Urothelium cell line (cell line): ENCODE measurements around the gene FLT1.

Experiments used
- DNase-seq: peaks from one replicate; pipeline ENCODE4 v3.0.0; 2011; ENCODE audit warnings: low spot score, mixed read lengths
- FAIRE-seq: peaks from 2 replicates; lab custom pipeline; 2011; peaks lifted over from hg19 to GRCh38; lab: Jason Lieb, UNC

The FLT1 gene

GRCh38 chr13:28528388-28528787 lies 33.5 kb upstream of the FLT1 start:
- DNase-seq (no peak), FAIRE-seq (no peak)

- FAIRE-seq: no peak
- no peak for DNase-seq
These were observed 32.7 kb upstream of the FLT1 start for GRCh38 chr13:28527629-28528028.

DNA sequence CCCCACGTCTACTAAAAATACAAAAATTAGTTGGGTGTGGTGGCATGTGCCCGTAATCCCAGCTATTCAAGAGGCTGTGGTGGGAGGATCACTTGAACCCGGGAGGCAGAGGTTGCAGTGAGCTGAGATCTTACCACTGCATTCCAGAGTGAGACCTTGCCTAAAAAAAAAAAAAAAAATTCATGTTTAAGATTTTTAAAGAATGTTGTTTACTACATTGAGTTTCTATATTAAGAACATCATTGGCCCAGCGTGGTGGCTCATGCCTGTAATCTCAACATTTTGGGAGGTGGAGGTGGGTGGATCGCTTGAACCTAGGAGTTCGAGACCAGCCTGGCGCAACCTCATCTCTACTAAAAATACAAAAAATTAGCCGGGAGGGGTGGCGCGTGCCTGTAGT lies 31.9 kb upstream of the FLT1 start:
- DNase-seq: no peak
- no peak for FAIRE-seq

GRCh38 chr13:28522871-28523270 lies 27.9 kb upstream of the FLT1 start:
- FAIRE-seq: no peak
- DNase-seq: no peak

GRCh38 chr13:28513745-28514144 lies 18.8 kb upstream of the FLT1 start:
- no peak for FAIRE-seq

DNA sequence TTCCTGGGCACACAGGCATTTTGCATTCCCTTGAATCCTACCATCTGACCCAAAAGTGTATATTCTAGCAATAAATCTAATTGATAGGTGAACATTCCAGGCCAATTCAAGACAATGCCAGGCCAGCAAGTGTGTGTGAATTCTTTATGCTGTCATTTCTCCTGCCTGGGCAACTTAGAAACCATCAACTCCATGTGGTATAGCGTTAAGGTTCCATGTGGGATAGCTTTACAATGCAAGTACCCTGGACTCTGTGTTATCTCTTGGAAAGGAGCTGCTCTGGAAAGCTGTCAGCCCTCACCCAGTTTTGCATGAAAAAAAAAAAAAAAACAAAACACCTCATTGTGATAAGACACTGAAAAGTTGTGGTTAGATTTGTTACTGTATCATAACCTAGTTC lies 15.6 kb upstream of the FLT1 start:
- FAIRE-seq (no peak), DNase-seq (no peak)

More at GRCh38 chr13:28513745-28514144, 18.8 kb upstream of the FLT1 start:
- DNase-seq: no peak

GRCh38 chr13:28510066-28510465 lies 15.1 kb upstream of the FLT1 start:
- no peak for FAIRE-seq
- DNase-seq: no peak

DNA sequence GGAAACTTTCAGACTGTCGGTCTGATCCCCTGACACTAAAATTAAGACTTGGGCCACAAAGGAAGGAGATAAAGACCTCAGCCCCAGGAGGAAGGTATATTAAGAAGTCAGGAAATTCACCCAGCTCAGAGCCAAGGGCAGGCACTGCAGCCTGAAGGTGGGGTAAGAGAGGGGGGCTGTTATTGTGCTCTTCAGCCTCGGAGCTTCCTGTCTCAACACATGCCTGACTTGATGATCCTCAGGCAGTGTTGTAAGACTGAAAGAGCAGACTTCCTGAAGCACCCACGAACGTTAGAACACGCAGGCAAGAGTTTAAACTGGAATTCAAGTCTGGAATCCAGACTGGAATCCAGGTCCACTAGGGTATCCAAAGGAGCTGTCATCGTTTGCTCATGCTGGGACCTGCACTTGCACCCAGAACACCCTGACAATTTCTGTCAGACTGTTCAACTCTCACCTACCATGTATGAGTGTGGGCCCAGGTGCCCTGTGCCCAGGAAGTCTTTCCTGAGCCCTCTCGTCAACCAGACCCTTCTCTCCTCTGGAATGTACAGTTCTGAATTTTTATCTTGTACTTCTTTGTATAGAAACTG lies 10.7 kb upstream of the FLT1 start:
- DNase-seq: no peak

DNA sequence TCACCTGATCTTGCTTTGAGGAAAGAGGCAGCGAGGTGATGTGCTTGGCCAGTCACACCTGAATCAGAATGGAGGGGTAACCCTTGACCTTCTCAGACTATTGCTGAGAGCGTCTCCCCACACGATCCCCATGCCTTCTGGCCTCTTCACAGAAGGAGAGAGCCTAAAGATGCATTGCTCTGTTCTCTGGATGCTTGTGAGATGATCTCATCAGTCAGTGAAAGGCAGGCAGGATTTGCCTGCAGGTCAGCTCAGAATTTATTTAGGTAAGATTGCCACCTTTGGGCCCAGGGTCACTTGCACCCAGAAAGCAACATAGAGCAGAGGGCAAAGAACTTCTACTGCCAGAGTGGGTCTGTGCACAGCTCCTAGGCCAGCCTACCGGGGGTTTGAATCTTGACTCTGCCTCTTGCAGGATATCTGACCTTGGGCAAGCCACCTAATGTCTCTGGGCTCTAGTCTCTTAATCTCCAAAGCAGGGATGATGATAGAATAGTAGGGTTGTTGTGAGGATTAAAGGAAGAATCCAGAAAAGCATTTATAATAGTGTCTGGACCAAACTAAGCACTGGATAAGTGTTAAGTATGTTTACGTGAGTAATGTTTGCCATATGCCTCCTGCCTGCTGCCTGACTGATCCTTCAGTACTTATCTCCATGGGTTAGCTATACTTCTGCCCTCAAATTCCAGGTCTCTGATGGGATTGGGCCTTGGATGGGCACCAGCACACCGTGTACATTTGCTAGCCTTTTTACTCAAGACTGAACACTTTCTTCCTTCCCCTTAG lies 8.4 kb upstream of the FLT1 start:
- DNase-seq (no peak), FAIRE-seq (no peak)

More for the DNA sequence above, 10.7 kb upstream of the FLT1 start:
- FAIRE-seq: no peak

GRCh38 chr13:28501547-28501946 lies 6.6 kb upstream of the FLT1 start:
- DNase-seq: no peak
- FAIRE-seq: no peak

- no peak for DNase-seq
- FAIRE-seq: no peak
These were observed 4.7 kb upstream of the FLT1 start for GRCh38 chr13:28499609-28500008.

DNA sequence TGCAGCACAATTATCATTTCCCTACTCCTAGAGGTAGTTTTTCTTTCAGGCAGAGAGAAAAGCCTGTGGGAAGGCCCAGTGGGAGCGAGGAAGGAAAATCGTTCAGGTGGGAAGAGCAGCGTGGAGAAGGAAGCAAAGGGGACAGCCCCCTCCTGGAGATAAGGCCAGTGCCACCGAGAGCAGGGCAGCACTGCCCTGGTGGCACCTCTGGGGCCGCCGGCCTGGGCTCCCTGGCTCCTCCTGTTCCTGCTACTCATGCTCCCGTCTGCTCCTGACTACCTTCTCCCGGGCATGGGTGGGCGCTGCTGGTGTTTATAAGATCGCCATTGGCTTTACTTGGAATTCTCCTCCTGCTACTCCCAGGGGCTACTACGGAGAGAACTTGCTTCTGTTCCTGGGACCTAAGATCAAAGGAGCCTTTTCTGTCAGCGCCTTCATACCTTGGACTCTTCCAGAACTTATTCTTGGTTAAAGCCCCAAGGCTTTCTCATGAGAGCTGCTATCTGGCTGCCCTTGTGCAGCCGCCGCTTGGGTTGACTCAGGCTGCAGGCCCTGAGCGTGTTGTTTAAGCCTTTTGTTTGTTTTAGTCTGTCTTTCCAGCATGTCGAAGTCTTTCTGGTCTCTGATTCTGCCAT lies 3.7 kb upstream of the FLT1 start:
- DNase-seq: no peak
- no peak for FAIRE-seq

- DNase-seq (no peak), FAIRE-seq (no peak)
These were observed 2.4 kb upstream of the FLT1 start for GRCh38 chr13:28497143-28497876.

- FAIRE-seq (no peak), DNase-seq (no peak)
These were observed 1.2 kb upstream of the FLT1 start for GRCh38 chr13:28496188-28496564.

- DNase-seq (no peak), FAIRE-seq (no peak)
These were observed 735 bp upstream of the FLT1 start for GRCh38 chr13:28495538-28496187.

DNA sequence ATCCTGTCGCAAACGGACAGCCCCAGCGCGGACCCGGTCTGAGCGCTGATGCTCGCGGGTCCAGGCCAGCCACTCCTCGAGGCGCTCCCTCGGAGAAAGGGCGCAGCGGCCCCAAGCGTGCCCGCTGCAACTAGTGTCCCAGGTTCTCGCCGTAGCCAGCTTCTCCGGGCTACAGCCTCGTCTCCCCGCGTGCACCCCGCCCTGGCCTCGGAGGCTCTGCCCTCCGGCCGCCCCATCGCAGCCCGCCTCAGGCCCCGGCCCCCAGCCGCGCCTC lies 487 bp downstream of the FLT1 start:
- DNase-seq (no peak), FAIRE-seq (no peak)

GRCh38 chr13:28493740-28494503 lies 1.0 kb downstream of the FLT1 start:
- FAIRE-seq: no peak
- no peak for DNase-seq

DNA sequence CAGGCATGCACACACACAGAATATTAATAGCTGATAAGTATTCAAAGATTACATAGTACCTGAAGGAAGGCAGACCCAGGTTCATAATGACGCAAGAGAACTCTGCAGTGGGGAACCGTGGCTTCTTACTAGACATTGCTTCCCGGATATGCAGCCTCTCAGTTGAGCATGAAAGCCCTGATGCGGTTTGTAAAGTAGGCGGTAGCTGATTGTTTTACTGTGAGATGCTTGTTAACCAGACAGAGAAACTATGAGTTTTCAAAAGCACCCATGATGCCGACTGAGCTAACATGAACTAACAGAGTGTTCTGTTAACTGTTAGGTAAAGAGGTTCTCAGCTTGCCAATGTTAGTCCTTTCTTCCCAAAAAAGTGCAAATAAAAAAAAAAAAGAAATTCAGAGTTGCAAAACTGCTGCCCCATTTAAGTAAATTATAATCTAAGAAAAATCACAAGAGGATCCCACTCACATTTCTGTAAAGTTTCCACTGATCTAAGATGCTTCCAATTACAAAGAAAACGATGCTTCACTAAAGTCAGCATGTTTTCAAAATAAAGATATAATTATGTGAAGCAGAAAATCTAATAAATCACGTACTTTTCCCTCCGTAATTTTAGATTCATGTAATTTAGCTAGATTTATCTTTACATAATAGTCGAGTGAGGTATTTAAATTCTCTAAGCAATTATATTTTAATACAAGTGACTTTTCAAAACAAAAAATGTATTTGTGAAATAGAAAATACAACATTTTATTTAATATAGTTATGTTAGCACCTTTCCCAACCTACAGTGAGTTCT lies 2.2 kb downstream of the FLT1 start:
- FAIRE-seq: no peak
- no peak for DNase-seq

GRCh38 chr13:28490061-28490460 lies 4.9 kb downstream of the FLT1 start:
- FAIRE-seq (no peak), DNase-seq (no peak)

- DNase-seq (no peak), FAIRE-seq (no peak)
These were observed 5.4 kb downstream of the FLT1 start for GRCh38 chr13:28489524-28489931.
